Activated CD4-positive, alpha-beta T cell treated with anti-CD3 and anti-CD28 coated beads for 36 hours (primary cell): Measurements from ENCODE around the gene GP9. TPM values are rescaled to one million over a fixed set of nuclear protein-coding genes. Genes with fewer than 3 reads are reported as not detected.

ENCODE experiments used
- ATAC-seq: fragments of 200-7000 bp; cut with Tn5 transposase; one replicate; pipeline ENCODE4 v1.10.0; 2021; ENCODE audit warnings: mild to moderate bottlenecking, moderate library complexity
- CTCF ChIA-PET: fragments of 350-600 bp; sonication (Branson Sonifier 250); formaldehyde crosslinking; loops from one replicate; lab custom pipeline; 2021; ENCODE audit warnings: antibody characterized with exemption; lab: Charles Lee
- POLR2A ChIA-PET: fragments of 350-600 bp; sonication (Branson Sonifier 250); formaldehyde crosslinking; loops from one replicate; lab custom pipeline; 2021; ENCODE audit warnings: antibody characterized with exemption, inconsistent platforms; lab: Charles Lee
- DNase-seq: peaks from one replicate; pipeline ENCODE4 v3.0.0-alpha.2; 2020
- H3K27ac Mint-ChIP-seq: one replicate; pipeline ENCODE4 v1.8.0; 2021; ENCODE audit warnings: mixed read lengths
- H3K27me3 Mint-ChIP-seq: one replicate; pipeline ENCODE4 v1.8.0; 2021; ENCODE audit warnings: mixed read lengths
- H3K36me3 Mint-ChIP-seq: one replicate; pipeline ENCODE4 v1.8.0; 2021; ENCODE audit warnings: low read depth, mixed read lengths
- H3K4me1 Mint-ChIP-seq: one replicate; pipeline ENCODE4 v1.8.0; 2021; ENCODE audit warnings: mixed read lengths
- H3K4me3 Mint-ChIP-seq: one replicate; pipeline ENCODE4 v1.8.0; 2021; ENCODE audit warnings: mild to moderate bottlenecking, moderate library complexity, mixed read lengths
- H3K9me3 Mint-ChIP-seq: one replicate; pipeline ENCODE4 v1.8.0; 2021; ENCODE audit warnings: low read depth, mixed read lengths
- intact Hi-C, 2 experiments: fragments of 100-400 bp; cut with DNase I in 1 of 2; cut with micrococcal nuclease in 1 of 2; formaldehyde crosslinking; loops; one replicate each; pipeline versions ENCODE4 v1.14.2 to v1.15.1; 2022 to 2024; cut with DNase I, micrococcal nuclease
- total RNA-seq, 2 experiments: library from RNA; stranded (reverse); gene quantifications; one replicate each; pipeline ENCODE4 v1.2.3, GENCODE V29; 2021

GP9 gene
- total RNA-seq, 2 experiments from 2014 or later = not detected

GRCh38 chr3:129019266-129019665 is 41.3 kb upstream of the GP9 start:
- intact Hi-C loops = no loop called here
- ChIA-PET POLR2A (no interaction called here), CTCF (interaction anchor here (0.9 kb wide), 1 partner anchor 34 kb away, joined by 6 read pairs; no protein-coding TSS in a partner anchor)
- ATAC-seq (no peak), DNase-seq (no peak)
- Mint-ChIP-seq H3K36me3 (no peaks in the 10 kb centered on the region), H3K27ac (no peak overlapping the region), H3K4me3 (no peak overlapping the region), H3K4me1 (peaks cover 36% of the 10 kb centered on the region), H3K9me3 (no peaks in the 10 kb centered on the region), H3K27me3 (no peaks in the 10 kb centered on the region)

- intact Hi-C loops = no loop called here
- CTCF ChIA-PET = interaction anchor here (0.7 kb wide), 1 partner anchor 33 kb away, joined by 4 read pairs; no protein-coding TSS in a partner anchor
- Mint-ChIP-seq H3K4me3 (no peak overlapping the region), H3K9me3 (no peaks in the 10 kb centered on the region), H3K36me3 (no peaks in the 10 kb centered on the region), H3K27ac (no peak overlapping the region), H3K27me3 (no peaks in the 10 kb centered on the region), H3K4me1 (peaks cover 25% of the 10 kb centered on the region)
- DNase-seq (no peak), ATAC-seq (no peak)
- POLR2A ChIA-PET = no interaction called here
Observed at GRCh38 chr3:129020691-129021090, 39.9 kb upstream of the GP9 start.

GRCh38 chr3:129021140-129021551 is 39.4 kb upstream of the GP9 start:
- Mint-ChIP-seq H3K36me3 (no peaks in the 10 kb centered on the region), H3K9me3 (no peaks in the 10 kb centered on the region), H3K27me3 (no peaks in the 10 kb centered on the region), H3K4me3 (no peak overlapping the region), H3K4me1 (peaks cover 24% of the 10 kb centered on the region), H3K27ac (no peak overlapping the region)
- ATAC-seq = no peak
- no peak for DNase-seq
- ChIA-PET CTCF (interaction anchor here (0.8 to 2.5 kb wide), 2 partner anchors 33 to 225 kb away, joined by 5 to 11 read pairs; no protein-coding TSS in a partner anchor), POLR2A (no interaction called here)
- intact Hi-C loops = no loop called here

- POLR2A ChIA-PET = no interaction called here
- Mint-ChIP-seq H3K9me3 (no peaks in the 10 kb centered on the region), H3K4me3 (no peak overlapping the region), H3K36me3 (no peaks in the 10 kb centered on the region), H3K27me3 (no peaks in the 10 kb centered on the region), H3K4me1 (peaks cover 21% of the 10 kb centered on the region), H3K27ac (no peak overlapping the region)
- CTCF ChIA-PET = interaction anchor here (0.6 to 2.5 kb wide), 5 partner anchors 9 to 223 kb away, joined by 3 to 11 read pairs (median 4); no protein-coding TSS in a partner anchor
- DNase-seq (no peak), ATAC-seq (no peak)
- intact Hi-C loops = no loop called here
Observed at GRCh38 chr3:129022114-129023007, 38.2 kb upstream of the GP9 start.

- ATAC-seq (no peak), DNase-seq (no peak)
- Mint-ChIP-seq H3K4me3 (no peak overlapping the region), H3K4me1 (peaks cover 15% of the 10 kb centered on the region), H3K27me3 (no peaks in the 10 kb centered on the region), H3K9me3 (no peaks in the 10 kb centered on the region), H3K27ac (no peak overlapping the region), H3K36me3 (no peaks in the 10 kb centered on the region)
- CTCF ChIA-PET = interaction anchor here (0.6 to 2.5 kb wide), 4 partner anchors 10 to 139 kb away, joined by 3 to 11 read pairs (median 4); no protein-coding TSS in a partner anchor
- POLR2A ChIA-PET = no interaction called here
- intact Hi-C loops = no loop called here
Observed at GRCh38 chr3:129023008-129023358, 37.6 kb upstream of the GP9 start.

- intact Hi-C loops = no loop called here
- no peak for ATAC-seq
- H3K27me3 Mint-ChIP-seq = no peaks in the 10 kb centered on the region
- no peak for DNase-seq
- CTCF ChIA-PET = interaction anchor here (1.4 kb wide), 1 partner anchor 138 kb away, joined by 3 read pairs; no protein-coding TSS in a partner anchor
- no peaks in the 10 kb centered on the region for H3K9me3 Mint-ChIP-seq
- H3K27ac Mint-ChIP-seq = no peak overlapping the region
- peaks cover 12% of the 10 kb centered on the region for H3K4me1 Mint-ChIP-seq
- POLR2A ChIA-PET = no interaction called here
- no peak overlapping the region for H3K4me3 Mint-ChIP-seq
- H3K36me3 Mint-ChIP-seq = no peaks in the 10 kb centered on the region
Observed at GRCh38 chr3:129023909-129024308, 36.7 kb upstream of the GP9 start.

GRCh38 chr3:129025108-129025507 is 35.5 kb upstream of the GP9 start:
- intact Hi-C loops = no loop called here
- Mint-ChIP-seq H3K27ac (no peak overlapping the region), H3K9me3 (no peaks in the 10 kb centered on the region), H3K4me3 (no peak overlapping the region), H3K4me1 (peaks cover 12% of the 10 kb centered on the region), H3K27me3 (no peaks in the 10 kb centered on the region), H3K36me3 (no peaks in the 10 kb centered on the region)
- ATAC-seq (no peak), DNase-seq (no peak)
- CTCF ChIA-PET = interaction anchor here (0.6 to 4.1 kb wide), 5 partner anchors 9 to 54 kb away, joined by 3 to 62 read pairs (median 3); no protein-coding TSS in a partner anchor
- POLR2A ChIA-PET = interaction anchor here (3.2 kb wide), 1 partner anchor 8 kb away, joined by 19 read pairs; no protein-coding TSS in a partner anchor

- no peak for ATAC-seq
- Mint-ChIP-seq H3K4me3 (peak overlapping the region; percentile 72), H3K27me3 (no peaks in the 10 kb centered on the region), H3K27ac (peak overlapping the region; percentile 81), H3K4me1 (peaks cover 12% of the 10 kb centered on the region), H3K9me3 (no peaks in the 10 kb centered on the region), H3K36me3 (no peaks in the 10 kb centered on the region)
- CTCF ChIA-PET = interaction anchor here (0.6 to 4.1 kb wide), 13 partner anchors 10 to 221 kb away, joined by 3 to 62 read pairs (median 4); no protein-coding TSS in a partner anchor
- intact Hi-C loops = loop anchor here (2.0 kb wide), 2 partner anchors 31 to 289 kb away; partner anchors contain the start of gene CFAP92 (in 2 of the 2)
- POLR2A ChIA-PET = interaction anchor here (1.4 to 3.2 kb wide), 3 partner anchors 9 to 97 kb away, joined by 3 to 19 read pairs (median 4); no protein-coding TSS in a partner anchor
- DNase-seq = no peak
Observed at GRCh38 chr3:129025691-129026435, 34.7 kb upstream of the GP9 start.

GRCh38 chr3:129026728-129027543 is 33.6 kb upstream of the GP9 start:
- H3K4me1 Mint-ChIP-seq = peaks cover 12% of the 10 kb centered on the region
- peak overlapping the region; percentile 72 for H3K4me3 Mint-ChIP-seq
- no peaks in the 10 kb centered on the region for H3K9me3 Mint-ChIP-seq
- ChIA-PET POLR2A (interaction anchor here (0.6 to 3.2 kb wide), 8 partner anchors 10 to 290 kb away, joined by 3 to 19 read pairs (median 4); a partner anchor contains a TSS), CTCF (interaction anchor here (0.6 to 4.1 kb wide), 21 partner anchors 10 to 220 kb away, joined by 3 to 62 read pairs (median 5); no protein-coding TSS in a partner anchor)
- ATAC-seq (peak; percentile 100), DNase-seq (peak; percentile 96)
- intact Hi-C loops = loop anchor here (1.0 to 2.0 kb wide), 11 partner anchors 26 to 377 kb away; partner anchors contain the start of genes CFAP92 (in 2 of the 2), ISY1 (in 2 of the 2), ACAD9 (in 1 of the 2) and COPG1 (in 1 of the 2)
- H3K27me3 Mint-ChIP-seq = no peaks in the 10 kb centered on the region
- no peaks in the 10 kb centered on the region for H3K36me3 Mint-ChIP-seq
- peak overlapping the region; percentile 81 for H3K27ac Mint-ChIP-seq

GRCh38 chr3:129027544-129027880 is 33.1 kb upstream of the GP9 start:
- peaks cover 12% of the 10 kb centered on the region for H3K4me1 Mint-ChIP-seq
- no peak overlapping the region for H3K27ac Mint-ChIP-seq
- peak overlapping the region; percentile 72 for H3K4me3 Mint-ChIP-seq
- POLR2A ChIA-PET = interaction anchor here (0.6 to 3.2 kb wide), 7 partner anchors 11 to 289 kb away, joined by 3 to 19 read pairs (median 4); a partner anchor contains a TSS
- DNase-seq (no peak), ATAC-seq (no peak)
- H3K27me3 Mint-ChIP-seq = no peaks in the 10 kb centered on the region
- intact Hi-C loops = loop anchor here (1.0 to 2.0 kb wide), 11 partner anchors 26 to 377 kb away; partner anchors contain the start of genes CFAP92 (in 2 of the 2), ISY1 (in 2 of the 2), ACAD9 (in 1 of the 2) and COPG1 (in 1 of the 2)
- no peaks in the 10 kb centered on the region for H3K9me3 Mint-ChIP-seq
- CTCF ChIA-PET = interaction anchor here (0.6 to 4.1 kb wide), 23 partner anchors 9 to 395 kb away, joined by 3 to 62 read pairs (median 4); no protein-coding TSS in a partner anchor
- no peaks in the 10 kb centered on the region for H3K36me3 Mint-ChIP-seq
